Activated T-cell treated with anti-CD3 and anti-CD28 coated beads, Interleukin-2, amount 50 U/mL, for 4 hours (primary cell): ENCODE measurements around the gene CCDC78. TPM values are rescaled to one million over a fixed set of nuclear protein-coding genes. Genes with fewer than 3 reads are reported as not detected.
"Not testable (repeated sequence)": the region's sequence is repeated elsewhere in the genome, so short reads cannot be mapped to it uniquely, and the experiment has no call there.

Experiments
- ATAC-seq, 2 donors: fragments of 200-7000 bp; cut with Tn5 transposase; one replicate each; pipeline ENCODE4 v1.10.0; 2021
- DNase-seq: peaks from one replicate; pipeline ENCODE4 v3.0.0-alpha.2; 2020
- H3K27me3 Mint-ChIP-seq: one replicate; pipeline ENCODE4 v1.8.0; 2021; ENCODE audit warnings: low read depth, mixed read lengths
- H3K36me3 Mint-ChIP-seq: one replicate; pipeline ENCODE4 v1.8.0; 2022; ENCODE audit warnings: mixed read lengths; ENCODE audit not compliant: insufficient read depth
- H3K4me1 Mint-ChIP-seq: one replicate; pipeline ENCODE4 v1.8.0; 2021; ENCODE audit warnings: low read depth, mixed read lengths
- H3K4me3 Mint-ChIP-seq: one replicate; pipeline ENCODE4 v1.8.0; 2021; ENCODE audit warnings: mild to moderate bottlenecking, moderate library complexity, mixed read lengths
- H3K9me3 Mint-ChIP-seq: one replicate; pipeline ENCODE4 v1.8.0; 2021; ENCODE audit warnings: mixed read lengths
- total RNA-seq, 3 donors: library from RNA; stranded (reverse); gene quantifications; one replicate each; pipeline ENCODE4 v1.2.1, GENCODE V29; 2021

CCDC78 gene
- total RNA-seq, 3 donors from 2014 or later: 5.4 to 9.1 (median 7.0) TPM

DNA sequence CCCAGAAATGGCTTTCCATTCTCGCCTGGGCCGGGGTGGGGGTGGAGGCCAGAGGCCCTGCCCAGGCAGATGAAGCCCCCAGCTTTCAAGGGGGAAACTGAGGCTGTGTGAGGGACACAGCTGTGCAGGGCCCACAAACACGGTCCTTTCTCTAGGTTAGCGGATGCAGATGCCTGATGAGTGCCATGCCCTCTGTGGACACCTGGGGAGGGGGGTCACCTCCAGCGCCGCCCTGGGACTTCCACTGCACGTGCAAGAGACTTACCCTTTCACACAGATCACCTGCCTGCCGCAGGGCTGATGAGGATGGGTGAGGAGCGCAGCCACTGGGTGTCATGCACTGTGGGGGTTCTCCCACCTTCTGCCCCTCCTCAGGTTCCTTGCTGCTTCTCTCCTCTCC lies 7.9 kb downstream of the CCDC78 start:
- Mint-ChIP-seq H3K4me3 (no peak overlapping the region), H3K36me3 (no peaks in the 10 kb centered on the region), H3K9me3 (no peaks in the 10 kb centered on the region), H3K27me3 (peaks cover 8% of the 10 kb centered on the region), H3K4me1 (peaks cover 15% of the 10 kb centered on the region)
- ATAC-seq (no peak), DNase-seq (no peak)

DNA sequence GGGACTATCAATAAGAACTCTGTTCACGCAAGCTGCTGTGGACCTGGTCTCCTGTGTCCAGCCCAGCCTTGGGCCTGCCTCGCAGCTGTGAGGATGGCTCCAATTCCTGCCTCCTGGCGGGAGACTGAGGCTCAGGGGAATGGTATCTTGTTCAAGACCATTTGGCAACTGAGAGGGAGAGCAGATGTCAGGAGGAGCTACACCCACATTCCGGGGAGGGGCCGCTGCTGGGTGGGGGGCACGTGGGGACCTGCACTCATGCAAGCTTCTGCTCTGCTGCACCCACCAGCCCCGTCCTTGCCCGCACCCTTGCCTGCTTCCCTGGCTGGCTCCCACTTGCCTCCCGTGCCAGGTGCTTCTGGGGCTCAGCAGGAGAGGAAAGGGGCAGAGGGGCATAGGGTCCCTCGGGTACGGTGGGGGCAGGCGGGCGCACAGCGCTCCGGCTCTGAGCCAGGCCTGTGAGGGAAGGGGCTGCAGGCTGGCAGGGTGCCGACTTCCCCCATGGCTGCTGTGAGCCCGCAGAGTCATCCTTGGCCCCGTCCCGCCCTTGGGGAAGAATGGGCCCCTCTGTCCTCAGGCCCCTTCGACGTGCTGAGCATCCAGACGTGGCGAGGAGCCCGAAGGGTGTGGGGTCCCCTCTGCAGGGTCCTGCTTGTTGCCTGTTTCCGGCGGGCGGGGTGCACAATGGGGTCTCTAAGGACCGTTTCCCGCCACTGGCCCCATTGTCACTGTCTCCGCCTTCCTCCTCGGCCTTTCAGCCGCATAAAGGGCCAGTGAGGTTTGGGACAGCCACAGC lies 8.6 kb downstream of the CCDC78 start:
- Mint-ChIP-seq H3K4me1 (peaks cover 13% of the 10 kb centered on the region), H3K27me3 (peaks cover 12% of the 10 kb centered on the region), H3K36me3 (no peaks in the 10 kb centered on the region), H3K4me3 (no peak overlapping the region), H3K9me3 (no peaks in the 10 kb centered on the region)
- ATAC-seq: no peak
- no peak for DNase-seq

- DNase-seq: no peak
- H3K27me3 Mint-ChIP-seq: peaks cover 13% of the 10 kb centered on the region
- H3K4me3 Mint-ChIP-seq: peak overlapping the region; percentile 58
- no peak for ATAC-seq
- H3K36me3 Mint-ChIP-seq: no peaks in the 10 kb centered on the region
- H3K9me3 Mint-ChIP-seq: no peaks in the 10 kb centered on the region
- H3K4me1 Mint-ChIP-seq: peaks cover 10% of the 10 kb centered on the region
Measured at GRCh38 chr16:716768-717325, 9.4 kb downstream of the CCDC78 start.

GRCh38 chr16:716200-716568 lies 10.1 kb downstream of the CCDC78 start:
- H3K9me3 Mint-ChIP-seq: no peaks in the 10 kb centered on the region
- no peak for DNase-seq
- no peaks in the 10 kb centered on the region for H3K36me3 Mint-ChIP-seq
- peak overlapping the region; percentile 60 for H3K4me3 Mint-ChIP-seq
- H3K4me1 Mint-ChIP-seq: peaks cover 9% of the 10 kb centered on the region
- peaks cover 15% of the 10 kb centered on the region for H3K27me3 Mint-ChIP-seq
- no peak for ATAC-seq

DNA sequence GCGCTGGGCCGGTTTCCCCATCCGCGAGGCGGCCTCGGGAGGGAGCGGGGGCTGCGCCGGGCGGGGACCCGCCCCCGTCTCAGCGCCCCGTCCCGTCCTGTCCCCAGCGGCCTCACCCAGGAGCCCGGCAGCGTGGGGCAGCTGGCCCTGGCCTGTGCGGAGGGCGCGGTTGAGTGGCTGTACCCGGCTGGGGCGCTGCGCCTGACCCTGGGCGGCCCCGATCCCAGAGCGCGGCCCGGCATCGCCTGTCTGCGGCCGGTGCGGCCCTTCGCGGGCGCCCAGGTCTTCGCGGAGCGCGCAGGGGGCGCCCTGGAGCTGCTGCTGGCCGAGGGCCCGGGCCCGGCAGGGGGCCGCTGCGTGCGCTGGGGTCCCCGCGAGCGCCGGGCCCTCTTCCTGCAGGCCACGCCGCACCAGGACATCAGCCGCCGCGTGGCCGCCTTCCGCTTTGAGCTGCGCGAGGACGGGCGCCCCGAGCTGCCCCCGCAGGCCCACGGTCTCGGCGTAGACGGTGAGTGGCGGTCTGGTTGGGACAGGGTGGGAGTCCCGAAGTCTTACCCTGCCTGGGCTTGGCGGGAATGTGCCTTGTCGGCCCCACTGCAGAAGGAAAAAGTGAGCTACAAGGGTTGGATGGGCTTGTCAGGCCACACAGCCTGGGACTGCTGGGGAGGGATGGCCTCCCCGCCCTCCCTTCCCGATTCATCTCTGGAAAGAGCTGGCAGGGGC lies 10.6 kb downstream of the CCDC78 start:
- H3K36me3 Mint-ChIP-seq: no peaks in the 10 kb centered on the region
- peaks cover 9% of the 10 kb centered on the region for H3K4me1 Mint-ChIP-seq
- H3K4me3 Mint-ChIP-seq: peak overlapping the region; percentile 60
- ATAC-seq (peak; percentile 17 to 23), DNase-seq (no peak)
- H3K27me3 Mint-ChIP-seq: peaks cover 16% of the 10 kb centered on the region
- H3K9me3 Mint-ChIP-seq: no peaks in the 10 kb centered on the region

GRCh38 chr16:714558-715476 lies 11.4 kb downstream of the CCDC78 start, which contains the start of gene METRN:
Gene METRN, plus strand, starts transcription at chr16:715118. Its CDS starts 172 bp downstream, at chr16:715290.
- Mint-ChIP-seq H3K9me3 (no peaks in the 10 kb centered on the region), H3K4me1 (peaks cover 4% of the 10 kb centered on the region), H3K27me3 (peaks cover 20% of the 10 kb centered on the region), H3K36me3 (no peaks in the 10 kb centered on the region), H3K4me3 (peak within 1 kb of the TSS; percentile 60)
- DNase-seq: peak; percentile 87
- ATAC-seq: peak; percentile 90

DNA sequence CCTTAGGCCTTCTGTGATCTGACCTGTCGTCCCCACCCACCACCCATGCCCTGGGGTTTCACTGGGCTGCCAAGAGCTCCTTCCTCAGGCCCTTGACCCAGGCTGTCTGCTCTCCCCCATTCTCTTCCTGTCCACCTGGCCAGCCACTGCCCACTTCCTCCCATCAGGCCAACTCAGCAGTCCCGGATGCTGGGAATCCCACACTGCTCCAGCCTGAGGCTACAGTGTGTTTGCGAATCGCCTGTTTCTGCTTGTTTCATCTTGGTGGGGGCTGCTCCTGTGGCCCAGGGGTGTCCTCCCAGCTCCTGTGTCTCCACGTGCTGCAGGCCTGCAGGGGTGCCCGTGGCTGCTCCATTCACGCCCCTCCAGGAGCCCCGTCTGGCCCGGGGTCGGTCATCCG lies 12.2 kb downstream of the CCDC78 start:
- no peak for DNase-seq
- H3K36me3 Mint-ChIP-seq: no peaks in the 10 kb centered on the region
- peaks cover 26% of the 10 kb centered on the region for H3K27me3 Mint-ChIP-seq
- no peak for ATAC-seq
- peaks cover under 1% of the 10 kb centered on the region for H3K4me1 Mint-ChIP-seq
- H3K9me3 Mint-ChIP-seq: no peaks in the 10 kb centered on the region
- H3K4me3 Mint-ChIP-seq: no peak overlapping the region

- not testable (repeated sequence) for H3K9me3 Mint-ChIP-seq, H3K36me3 Mint-ChIP-seq, H3K4me3 Mint-ChIP-seq, ATAC-seq, H3K4me1 Mint-ChIP-seq
- peaks cover 38% of the 10 kb centered on the region for H3K27me3 Mint-ChIP-seq
- DNase-seq: peak; percentile 36
Measured at GRCh38 chr16:712740-713250, 13.4 kb downstream of the CCDC78 start.

DNA sequence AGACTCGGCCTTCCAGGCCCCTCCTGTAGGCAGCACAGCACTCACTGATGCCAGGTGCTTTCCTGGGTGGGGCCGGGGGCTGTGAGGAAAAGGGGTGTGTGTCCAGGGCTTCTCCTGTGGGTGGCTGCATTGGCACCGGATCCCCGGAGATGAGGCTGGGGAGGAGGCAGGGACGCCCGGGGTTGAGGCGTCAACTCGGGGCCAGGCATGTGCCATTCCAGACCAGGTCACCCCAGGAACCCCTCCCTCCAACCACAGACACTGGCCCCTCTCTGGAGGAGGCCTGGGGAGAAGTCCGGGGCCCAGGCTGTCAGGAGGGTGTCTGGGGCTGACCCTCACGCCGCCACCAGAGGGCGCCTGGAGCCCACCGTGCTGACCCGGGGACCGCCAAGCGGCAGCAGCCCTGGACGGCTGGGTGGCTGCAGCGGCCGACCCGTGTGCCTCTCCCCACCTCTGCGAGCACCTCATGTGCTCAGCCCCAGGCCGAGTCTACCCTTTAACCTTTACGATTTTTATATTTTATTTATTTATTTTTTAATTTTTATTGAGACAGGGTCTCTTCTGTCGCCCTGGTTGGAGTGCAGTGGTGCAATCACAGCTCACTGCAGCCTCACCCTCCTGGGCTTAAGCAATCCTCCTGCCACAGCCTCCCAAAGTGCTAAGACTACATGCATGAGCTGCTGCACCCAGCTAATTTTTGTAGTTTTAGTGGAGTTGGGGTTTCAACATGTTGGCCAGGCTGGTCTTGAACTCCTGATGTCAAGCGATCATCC lies 14.5 kb downstream of the CCDC78 start:
- DNase-seq: peak; percentile 82
- Mint-ChIP-seq H3K4me1 (no peaks in the 10 kb centered on the region), H3K27me3 (peaks cover 47% of the 10 kb centered on the region), H3K9me3 (no peaks in the 10 kb centered on the region), H3K36me3 (no peaks in the 10 kb centered on the region), H3K4me3 (no peak overlapping the region)
- peak; percentile 50 to 51 for ATAC-seq

DNA sequence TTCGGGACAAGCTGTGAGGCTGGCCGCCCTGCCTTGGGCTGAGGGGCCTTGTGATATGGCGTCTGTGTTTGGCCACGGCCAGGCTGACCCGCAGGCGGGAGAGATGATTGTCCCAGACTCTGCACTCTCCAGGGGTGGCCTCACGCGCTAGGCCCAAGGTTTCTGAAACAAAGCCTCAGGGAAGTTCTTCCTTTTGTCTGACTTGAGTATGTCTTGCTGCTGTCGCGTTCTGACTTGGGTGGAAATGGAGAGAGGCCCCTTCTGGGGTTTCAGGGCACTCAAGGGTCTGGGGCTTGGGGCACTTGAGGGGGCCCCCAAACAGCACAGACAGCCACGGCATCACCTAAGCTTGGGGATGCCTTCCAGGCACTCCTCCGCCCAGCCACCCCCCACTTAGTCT lies 15.2 kb downstream of the CCDC78 start:
- no peaks in the 10 kb centered on the region for H3K9me3 Mint-ChIP-seq

GRCh38 chr16:710500-711075 lies 15.7 kb downstream of the CCDC78 start:
- H3K4me3 Mint-ChIP-seq: no peak overlapping the region
- H3K27me3 Mint-ChIP-seq: peaks cover 49% of the 10 kb centered on the region
- H3K9me3 Mint-ChIP-seq: no peaks in the 10 kb centered on the region
- ATAC-seq (no peak), DNase-seq (no peak)
- H3K4me1 Mint-ChIP-seq: peaks cover 2% of the 10 kb centered on the region
- H3K36me3 Mint-ChIP-seq: no peaks in the 10 kb centered on the region

More for the DNA sequence above, 15.2 kb downstream of the CCDC78 start:
- peaks cover 49% of the 10 kb centered on the region for H3K27me3 Mint-ChIP-seq
- DNase-seq: no peak
- H3K36me3 Mint-ChIP-seq: no peaks in the 10 kb centered on the region
- ATAC-seq: no peak
- no peak overlapping the region for H3K4me3 Mint-ChIP-seq
- peaks cover 2% of the 10 kb centered on the region for H3K4me1 Mint-ChIP-seq

GRCh38 chr16:709566-710499 lies 16.4 kb downstream of the CCDC78 start:
- H3K27me3 Mint-ChIP-seq: peaks cover 49% of the 10 kb centered on the region
- H3K4me3 Mint-ChIP-seq: no peak overlapping the region
- H3K4me1 Mint-ChIP-seq: peaks cover 2% of the 10 kb centered on the region
- no peaks in the 10 kb centered on the region for H3K9me3 Mint-ChIP-seq
- DNase-seq: no peak
- no peak for ATAC-seq
- no peaks in the 10 kb centered on the region for H3K36me3 Mint-ChIP-seq
